HG03108 (cell line): ENCODE data around the gene SLC26A2.

ENCODE experiments used
- ATAC-seq: cut with Tn5 transposase; IDR thresholded peaks from one replicate; pipeline ENCODE4 v1.9.1; 2021; ENCODE audit warnings: moderate library complexity; ENCODE audit not compliant: unreplicated experiment

Gene SLC26A2

GRCh38 chr5:149960272-149961185 lies at the start of gene SLC26A2:
TSS of gene SLC26A2 (plus strand) at chr5:149960758. CDS start at chr5:149977653, 16,895 bp downstream.
- peak; percentile 100 for ATAC-seq

- ATAC-seq, result no peak
Measured at GRCh38 chr5:149911031-149911430, 49.5 kb upstream of the SLC26A2 start.

- no peak for ATAC-seq
Measured at GRCh38 chr5:149912226-149912871, 48.2 kb upstream of the SLC26A2 start.

- no peak for ATAC-seq
Measured at GRCh38 chr5:149913436-149914419, 46.8 kb upstream of the SLC26A2 start.

DNA sequence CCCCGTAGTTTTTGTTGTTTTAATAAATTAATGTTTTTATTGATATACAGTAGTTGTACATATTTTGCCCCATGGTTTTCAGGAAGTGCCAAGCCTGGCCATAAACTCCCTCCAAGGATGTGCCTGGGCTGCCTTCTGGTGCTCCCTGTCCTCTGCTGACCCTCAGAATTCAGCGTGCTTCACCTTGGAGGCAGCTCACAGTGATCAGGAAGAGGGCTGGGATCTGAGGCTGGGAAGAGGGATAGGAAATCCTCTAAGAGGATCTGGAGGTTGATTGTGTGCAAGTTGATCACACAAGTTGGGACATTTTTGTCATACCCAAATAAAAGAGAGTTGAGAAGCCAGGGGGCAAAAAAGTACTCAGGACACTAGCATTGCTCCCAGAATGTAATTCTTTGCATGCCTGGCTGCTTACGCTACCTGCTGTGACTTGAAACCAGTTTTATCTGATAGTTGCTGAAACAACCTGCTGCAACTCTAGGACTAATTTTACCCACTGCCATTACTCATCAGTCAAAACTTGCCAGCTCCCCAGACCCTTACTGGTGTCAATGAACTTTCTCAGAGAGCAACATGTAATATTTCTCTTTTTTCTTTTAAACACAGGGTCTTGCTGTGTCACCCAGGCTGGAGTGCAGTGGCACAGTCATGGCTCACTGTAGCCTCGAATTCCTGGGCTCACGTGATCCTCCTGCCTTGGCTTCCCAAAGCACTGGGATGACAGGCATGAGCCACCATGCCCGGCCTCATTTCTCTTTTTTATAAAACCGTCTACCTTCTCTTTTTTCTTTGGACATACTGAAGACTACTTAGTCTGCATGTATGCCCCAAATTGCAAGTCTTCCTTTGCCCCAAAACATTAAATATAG lies 44.9 kb upstream of the SLC26A2 start:
- ATAC-seq, result no peak

GRCh38 chr5:149916334-149917072 lies 44.1 kb upstream of the SLC26A2 start:
- ATAC-seq, result no peak

GRCh38 chr5:149917073-149917676 lies 43.4 kb upstream of the SLC26A2 start:
- no peak for ATAC-seq

- no peak for ATAC-seq
Measured at GRCh38 chr5:149921597-149921996, 39.0 kb upstream of the SLC26A2 start.

DNA sequence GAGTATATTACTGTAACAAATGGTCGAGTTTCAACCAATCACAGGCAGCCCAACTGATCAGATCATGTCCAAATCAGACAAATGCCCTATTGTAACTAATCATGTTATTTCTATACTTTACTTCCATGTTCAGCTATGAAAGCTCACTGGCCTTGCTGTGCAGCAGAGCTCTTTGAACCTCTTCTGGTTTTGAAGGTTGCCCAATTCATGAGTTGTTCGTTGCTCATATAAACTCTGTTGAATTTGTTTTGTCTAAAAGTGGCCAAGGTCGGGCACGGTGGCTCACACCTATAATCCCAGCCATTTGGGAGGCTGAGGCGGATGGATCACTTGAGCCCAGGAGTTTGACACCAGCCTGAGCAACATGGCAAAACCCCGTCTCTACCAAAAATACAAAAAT lies 37.6 kb upstream of the SLC26A2 start:
- ATAC-seq, result no peak

DNA sequence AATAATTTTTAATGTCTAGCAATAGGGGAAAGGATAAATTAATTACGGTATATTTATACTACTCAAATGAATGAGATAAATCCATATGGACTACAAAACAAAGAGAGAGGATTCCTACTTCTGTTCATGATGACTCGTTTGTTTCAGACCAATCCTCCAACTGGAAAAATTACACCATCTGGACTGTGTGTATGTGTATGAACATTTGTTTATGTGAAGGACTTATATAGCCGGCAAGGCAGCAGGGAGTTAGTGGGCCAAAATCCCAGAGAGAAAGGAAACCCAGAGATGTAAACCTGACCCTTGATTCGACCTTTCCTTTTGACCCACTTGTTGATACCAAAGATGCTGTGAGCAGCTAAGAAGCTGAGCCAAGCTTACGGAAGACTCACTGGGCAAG lies 36.1 kb upstream of the SLC26A2 start:
- ATAC-seq, result no peak

DNA sequence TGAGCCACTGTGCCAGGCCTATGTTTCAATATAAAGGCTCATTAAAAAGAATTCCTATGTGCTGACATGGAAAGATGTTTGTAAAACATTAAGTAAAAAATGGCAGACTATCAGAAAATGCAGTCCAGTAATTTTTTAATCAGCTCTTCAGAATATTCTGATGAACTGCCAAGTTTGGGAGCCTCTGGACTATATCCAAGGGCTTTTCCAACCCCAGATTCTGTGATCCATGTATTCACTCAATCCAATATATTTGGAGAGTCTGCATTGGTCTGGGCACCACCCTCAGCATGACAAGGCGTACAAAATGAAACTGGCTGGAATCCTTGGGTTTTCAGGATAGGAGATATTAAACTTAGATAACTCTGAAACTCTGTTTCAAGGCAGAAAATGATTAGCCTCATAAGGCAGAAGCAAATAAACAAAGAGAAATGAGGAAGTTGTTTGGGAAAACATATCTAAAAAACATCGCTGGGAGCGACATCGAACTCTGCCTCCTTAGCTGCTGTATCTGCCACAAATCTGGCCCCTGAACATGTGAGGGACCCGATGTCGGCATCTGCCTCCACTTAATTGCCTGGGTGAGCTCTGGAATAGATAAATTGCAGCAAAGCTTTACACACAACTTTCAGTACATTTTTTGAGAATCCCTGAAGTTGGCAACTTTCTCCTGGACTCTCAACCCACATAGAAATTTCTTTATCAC lies 30.4 kb upstream of the SLC26A2 start:
- no peak for ATAC-seq

- ATAC-seq, result no peak
Measured at GRCh38 chr5:149930749-149931574, 29.6 kb upstream of the SLC26A2 start.

- ATAC-seq, result no peak
Measured at GRCh38 chr5:149931992-149932436, 28.5 kb upstream of the SLC26A2 start.

- no peak for ATAC-seq
Measured at GRCh38 chr5:149932445-149933350, 27.9 kb upstream of the SLC26A2 start.

DNA sequence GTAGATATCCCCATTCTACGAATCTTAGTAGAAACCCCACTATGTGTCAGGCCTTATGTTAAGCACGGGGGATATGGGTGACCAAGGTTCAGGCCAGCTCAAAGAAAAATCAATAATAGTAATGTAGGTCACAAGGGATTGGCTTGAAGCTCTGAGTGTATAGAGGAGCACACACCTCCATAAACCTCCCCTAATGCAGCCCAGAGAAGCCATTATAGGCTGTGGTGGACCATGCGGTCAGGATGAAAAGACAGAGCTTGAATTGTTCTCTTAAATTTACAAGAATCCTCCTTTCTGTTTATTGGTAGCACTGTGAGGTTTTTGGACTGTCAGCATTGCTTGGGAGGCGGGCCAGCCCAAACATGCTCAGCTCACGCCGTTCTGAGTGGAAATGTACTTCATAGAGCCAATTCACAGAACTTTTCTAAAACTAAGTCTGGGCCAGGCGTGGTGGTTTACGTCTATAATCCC lies 25.1 kb upstream of the SLC26A2 start:
- no peak for ATAC-seq

DNA sequence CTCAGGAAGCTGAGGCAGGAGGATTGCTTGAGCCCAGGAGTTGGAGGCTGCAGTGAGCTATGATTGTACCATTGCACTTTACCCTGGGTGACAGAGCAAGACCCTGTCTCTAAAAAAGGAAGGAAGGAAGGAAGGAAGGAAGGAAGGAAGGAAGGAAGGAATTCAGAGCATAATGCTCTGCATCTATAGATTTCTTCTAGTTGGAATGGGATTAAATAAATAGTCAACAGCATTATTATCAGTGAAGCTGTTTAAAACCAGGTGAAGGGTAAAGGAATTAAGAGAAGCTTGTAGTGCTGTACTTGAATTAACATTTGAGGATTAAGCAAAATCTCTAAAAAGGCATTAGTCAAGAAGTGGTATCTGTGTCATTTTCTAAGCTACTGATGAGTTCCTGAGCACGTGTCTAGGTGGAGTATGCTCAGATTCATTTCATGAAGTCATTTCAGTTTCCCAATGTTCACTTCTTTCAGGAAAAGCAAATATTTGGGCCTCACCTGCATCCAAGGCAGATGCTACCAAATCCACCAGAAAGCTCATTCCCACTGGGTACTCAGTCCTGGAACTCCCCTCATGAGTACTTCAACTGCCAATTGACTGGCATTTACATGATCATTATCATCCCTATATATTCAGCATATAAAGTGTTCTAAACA lies 24.4 kb upstream of the SLC26A2 start:
- ATAC-seq, result no peak
